ENCODE data around the gene TOLLIP. TPM values are rescaled to one million over a fixed set of nuclear protein-coding genes. Genes with fewer than 3 reads are reported as not detected.

The TOLLIP gene
- total RNA-seq, 2 donors from 2014 or later = 32.9 to 34.1 TPM

GRCh38 chr11:1233351-1234053 is 75.9 kb downstream of the TOLLIP start:
- no peak overlapping the region for H3K4me3 Mint-ChIP-seq
- DNase-seq (no peak), ATAC-seq (replicated peaks in 1 of 2) (no peak)
- H3K27me3 Mint-ChIP-seq (ENCODE audit: low read depth) = no peaks in the 10 kb centered on the region
- no peaks in the 10 kb centered on the region for H3K4me1 Mint-ChIP-seq (ENCODE audit: low read depth)
- H3K27ac Mint-ChIP-seq = no peak overlapping the region
- H3K9me3 Mint-ChIP-seq = no peaks in the 10 kb centered on the region
- H3K36me3 Mint-ChIP-seq (ENCODE audit: insufficient read depth in 2 of 2) = no peaks in the 10 kb centered on the region

GRCh38 chr11:1232883-1233321 is 76.5 kb downstream of the TOLLIP start:
- no peaks in the 10 kb centered on the region for H3K36me3 Mint-ChIP-seq (ENCODE audit: insufficient read depth in 2 of 2)
- no peak overlapping the region for H3K4me3 Mint-ChIP-seq
- DNase-seq = no peak
- H3K9me3 Mint-ChIP-seq = no peaks in the 10 kb centered on the region
- no peak for ATAC-seq (replicated peaks in 1 of 2)
- no peaks in the 10 kb centered on the region for H3K4me1 Mint-ChIP-seq (ENCODE audit: low read depth)
- no peaks in the 10 kb centered on the region for H3K27me3 Mint-ChIP-seq (ENCODE audit: low read depth)
- H3K27ac Mint-ChIP-seq = no peak overlapping the region

- Mint-ChIP-seq H3K36me3 (ENCODE audit: insufficient read depth in 2 of 2) (no peaks in the 10 kb centered on the region), H3K27me3 (ENCODE audit: low read depth) (no peaks in the 10 kb centered on the region), H3K4me1 (ENCODE audit: low read depth) (no peaks in the 10 kb centered on the region), H3K27ac (no peak overlapping the region), H3K4me3 (no peak overlapping the region), H3K9me3 (no peaks in the 10 kb centered on the region)
- ATAC-seq (replicated peaks in 1 of 2) (no peak), DNase-seq (no peak)
Observed at GRCh38 chr11:1232021-1232882, 77.2 kb downstream of the TOLLIP start.

GRCh38 chr11:1231396-1232020 is 77.9 kb downstream of the TOLLIP start:
- no peaks in the 10 kb centered on the region for H3K27me3 Mint-ChIP-seq (ENCODE audit: low read depth)
- no peak overlapping the region for H3K27ac Mint-ChIP-seq
- ATAC-seq (replicated peaks in 1 of 2) (no peak), DNase-seq (no peak)
- H3K4me3 Mint-ChIP-seq = no peak overlapping the region
- no peaks in the 10 kb centered on the region for H3K9me3 Mint-ChIP-seq
- H3K36me3 Mint-ChIP-seq (ENCODE audit: insufficient read depth in 2 of 2) = no peaks in the 10 kb centered on the region
- no peaks in the 10 kb centered on the region for H3K4me1 Mint-ChIP-seq (ENCODE audit: low read depth)

GRCh38 chr11:1230456-1231395 is 78.7 kb downstream of the TOLLIP start:
- DNase-seq = no peak
- H3K27me3 Mint-ChIP-seq (ENCODE audit: low read depth) = no peaks in the 10 kb centered on the region

GRCh38 chr11:1230121-1230455 is 79.3 kb downstream of the TOLLIP start:
- no peak overlapping the region for H3K4me3 Mint-ChIP-seq
- no peak for ATAC-seq (replicated peaks in 1 of 2)
- H3K36me3 Mint-ChIP-seq (ENCODE audit: insufficient read depth in 2 of 2) = no peaks in the 10 kb centered on the region
- no peaks in the 10 kb centered on the region for H3K4me1 Mint-ChIP-seq (ENCODE audit: low read depth)
- no peaks in the 10 kb centered on the region for H3K27me3 Mint-ChIP-seq (ENCODE audit: low read depth)
- H3K27ac Mint-ChIP-seq = no peak overlapping the region
- H3K9me3 Mint-ChIP-seq = no peaks in the 10 kb centered on the region
- no peak for DNase-seq

More at GRCh38 chr11:1230456-1231395, 78.7 kb downstream of the TOLLIP start:
- Mint-ChIP-seq H3K4me3 (no peak overlapping the region), H3K9me3 (no peaks in the 10 kb centered on the region), H3K36me3 (ENCODE audit: insufficient read depth in 2 of 2) (no peaks in the 10 kb centered on the region), H3K4me1 (ENCODE audit: low read depth) (no peaks in the 10 kb centered on the region), H3K27ac (no peak overlapping the region)
- ATAC-seq (replicated peaks in 1 of 2) = no peak

GRCh38 chr11:1229471-1230120 is 79.8 kb downstream of the TOLLIP start:
- no peaks in the 10 kb centered on the region for H3K9me3 Mint-ChIP-seq
- no peak for ATAC-seq (replicated peaks in 1 of 2)
- DNase-seq = no peak
- H3K36me3 Mint-ChIP-seq (ENCODE audit: insufficient read depth in 2 of 2) = no peaks in the 10 kb centered on the region
- no peak overlapping the region for H3K27ac Mint-ChIP-seq
- H3K4me1 Mint-ChIP-seq (ENCODE audit: low read depth) = no peaks in the 10 kb centered on the region
- no peaks in the 10 kb centered on the region for H3K27me3 Mint-ChIP-seq (ENCODE audit: low read depth)
- no peak overlapping the region for H3K4me3 Mint-ChIP-seq

- Mint-ChIP-seq H3K9me3 (no peaks in the 10 kb centered on the region), H3K27ac (no peak overlapping the region), H3K36me3 (ENCODE audit: insufficient read depth in 2 of 2) (no peaks in the 10 kb centered on the region), H3K27me3 (ENCODE audit: low read depth) (no peaks in the 10 kb centered on the region), H3K4me3 (no peak overlapping the region), H3K4me1 (ENCODE audit: low read depth) (no peaks in the 10 kb centered on the region)
- ATAC-seq (replicated peaks in 1 of 2) (no peak), DNase-seq (no peak)
Observed at GRCh38 chr11:1228921-1229451, 80.4 kb downstream of the TOLLIP start.

GRCh38 chr11:1228101-1228821 is 81.2 kb downstream of the TOLLIP start:
- no peaks in the 10 kb centered on the region for H3K4me1 Mint-ChIP-seq (ENCODE audit: low read depth)
- no peak for ATAC-seq (replicated peaks in 1 of 2)
- H3K9me3 Mint-ChIP-seq = no peaks in the 10 kb centered on the region
- DNase-seq = no peak
- H3K27me3 Mint-ChIP-seq (ENCODE audit: low read depth) = no peaks in the 10 kb centered on the region
- no peaks in the 10 kb centered on the region for H3K36me3 Mint-ChIP-seq (ENCODE audit: insufficient read depth in 2 of 2)
- H3K4me3 Mint-ChIP-seq = no peak overlapping the region
- H3K27ac Mint-ChIP-seq = no peak overlapping the region

GRCh38 chr11:1227551-1228100 is 81.8 kb downstream of the TOLLIP start:
- Mint-ChIP-seq H3K4me1 (ENCODE audit: low read depth) (no peaks in the 10 kb centered on the region), H3K27me3 (ENCODE audit: low read depth) (no peaks in the 10 kb centered on the region), H3K27ac (no peak overlapping the region), H3K36me3 (ENCODE audit: insufficient read depth in 2 of 2) (no peaks in the 10 kb centered on the region), H3K4me3 (no peak overlapping the region), H3K9me3 (no peaks in the 10 kb centered on the region)
- DNase-seq = no peak
- ATAC-seq (replicated peaks in 1 of 2) = no peak

GRCh38 chr11:1226986-1227550 is 82.4 kb downstream of the TOLLIP start:
- no peaks in the 10 kb centered on the region for H3K36me3 Mint-ChIP-seq (ENCODE audit: insufficient read depth in 2 of 2)
- H3K27me3 Mint-ChIP-seq (ENCODE audit: low read depth) = no peaks in the 10 kb centered on the region
- no peak overlapping the region for H3K27ac Mint-ChIP-seq

More at GRCh38 chr11:1226986-1227550, 82.4 kb downstream of the TOLLIP start:
- Mint-ChIP-seq H3K4me1 (ENCODE audit: low read depth) (no peaks in the 10 kb centered on the region), H3K9me3 (no peaks in the 10 kb centered on the region), H3K4me3 (no peak overlapping the region)
- ATAC-seq (replicated peaks in 1 of 2) = no peak
- no peak for DNase-seq
